KMS-11 (cell line): ENCODE data around the gene POR.

ENCODE experiments used
- H2AFZ ChIP-seq: fragments of 200-600 bp; sonication (generic); 2 replicates; pipeline ENCODE4 v1.6.1; 2016; ENCODE audit warnings: antibody characterized with exemption, mixed run types, low read depth
- H3K27ac ChIP-seq: fragments of 200-600 bp; sonication (generic); 2 replicates; pipeline ENCODE4 v1.6.1; 2016; ENCODE audit warnings: mild to moderate bottlenecking, mixed run types
- H3K27me3 ChIP-seq: fragments of 200-600 bp; sonication (generic); 2 replicates; pipeline ENCODE4 v1.6.1; 2017; ENCODE audit warnings: mild to moderate bottlenecking, low read depth, mixed run types, moderate library complexity; ENCODE audit not compliant: insufficient read depth
- H3K36me3 ChIP-seq: fragments of 200-600 bp; sonication (generic); 2 replicates; pipeline ENCODE4 v1.6.1; 2017; ENCODE audit warnings: mild to moderate bottlenecking, mixed run types; ENCODE audit not compliant: insufficient read depth
- H3K4me1 ChIP-seq: fragments of 200-600 bp; sonication (generic); 2 replicates; pipeline ENCODE4 v1.6.1; 2016; ENCODE audit warnings: mild to moderate bottlenecking, low read depth, mixed run types; ENCODE audit not compliant: poor library complexity, severe bottlenecking
- H3K4me2 ChIP-seq: fragments of 200-600 bp; sonication (generic); 2 replicates; pipeline ENCODE4 v1.7.0; 2016; ENCODE audit warnings: mild to moderate bottlenecking, mixed run types
- H3K4me3 ChIP-seq: fragments of 200-600 bp; sonication (generic); IDR thresholded peaks from 2 replicates; pipeline ENCODE4 v1.6.1; 2017; ENCODE audit warnings: low read depth, low read length, mixed read lengths; ENCODE audit not compliant: insufficient read depth
- H3K79me2 ChIP-seq: fragments of 200-600 bp; sonication (generic); 2 replicates; pipeline ENCODE4 v1.6.1; 2016; ENCODE audit warnings: low read depth, mixed run types; ENCODE audit not compliant: insufficient read depth
- H3K9ac ChIP-seq: fragments of 200-600 bp; sonication (generic); 2 replicates; pipeline ENCODE4 v1.6.1; 2016; ENCODE audit warnings: mild to moderate bottlenecking, mixed run types
- H4K20me1 ChIP-seq: fragments of 200-600 bp; sonication (generic); 2 replicates; pipeline ENCODE4 v1.6.1; 2016; ENCODE audit warnings: mild to moderate bottlenecking, mixed run types; ENCODE audit not compliant: insufficient read depth
- CTCF ChIP-seq: fragments of 200-600 bp; sonication (generic); conservative IDR thresholded peaks from 2 replicates; pipeline ENCODE4 v1.6.1; 2017; ENCODE audit warnings: low read depth, mild to moderate bottlenecking, antibody characterized with exemption, low read length, moderate library complexity, mixed read lengths

POR gene

GRCh38 chr7:75885036-75885435, 29.9 kb upstream of the POR start:
- no peaks in the 10 kb centered on the region for H4K20me1 ChIP-seq
- peaks cover 13% of the 10 kb centered on the region; the same call in 1 of the 2 replicates for H3K36me3 ChIP-seq
- H3K4me2 ChIP-seq = no peak overlapping the region
- H3K27me3 ChIP-seq = no peaks in the 10 kb centered on the region
- no peak overlapping the region for H3K4me3 ChIP-seq
- no peak for TF ChIP-seq CTCF
- no peak overlapping the region for H3K27ac ChIP-seq
- H3K79me2 ChIP-seq = peaks cover 10% of the 10 kb centered on the region
- peaks cover 8% of the 10 kb centered on the region for H3K4me1 ChIP-seq
- no peak overlapping the region for H2AFZ ChIP-seq
- H3K9ac ChIP-seq = no peak overlapping the region

- no peaks in the 10 kb centered on the region for H3K79me2 ChIP-seq
- H4K20me1 ChIP-seq = no peaks in the 10 kb centered on the region
- H3K27ac ChIP-seq = no peak overlapping the region
- no peaks in the 10 kb centered on the region; the same call in 1 of the 2 replicates for H3K36me3 ChIP-seq
- no peak overlapping the region for H3K4me3 ChIP-seq
- no peak overlapping the region for H2AFZ ChIP-seq
- TF ChIP-seq CTCF = no peak
- H3K9ac ChIP-seq = no peak overlapping the region
- peaks cover 12% of the 10 kb centered on the region for H3K4me1 ChIP-seq
- H3K4me2 ChIP-seq = no peak overlapping the region
- no peaks in the 10 kb centered on the region for H3K27me3 ChIP-seq
Measured at GRCh38 chr7:75887669-75888369, 27.1 kb upstream of the POR start.

- H3K4me3 ChIP-seq = no peak overlapping the region
- no peak overlapping the region for H3K4me2 ChIP-seq
- H2AFZ ChIP-seq = no peak overlapping the region
- peaks cover 20% of the 10 kb centered on the region for H3K4me1 ChIP-seq
- H3K36me3 ChIP-seq = no peaks in the 10 kb centered on the region
- H3K27ac ChIP-seq = no peak overlapping the region
- no peak for TF ChIP-seq CTCF
- no peaks in the 10 kb centered on the region for H3K27me3 ChIP-seq
- H3K9ac ChIP-seq = no peak overlapping the region
- H4K20me1 ChIP-seq = no peaks in the 10 kb centered on the region
- H3K79me2 ChIP-seq = no peaks in the 10 kb centered on the region
Measured at GRCh38 chr7:75888464-75889222, 26.3 kb upstream of the POR start.

- no peaks in the 10 kb centered on the region for H4K20me1 ChIP-seq
- H3K4me3 ChIP-seq = no peak overlapping the region
- H3K4me1 ChIP-seq = peaks cover 25% of the 10 kb centered on the region
- no peaks in the 10 kb centered on the region for H3K36me3 ChIP-seq
- H3K79me2 ChIP-seq = no peaks in the 10 kb centered on the region
- H3K27me3 ChIP-seq = no peaks in the 10 kb centered on the region
- H2AFZ ChIP-seq = no peak overlapping the region
- no peak overlapping the region for H3K9ac ChIP-seq
- TF ChIP-seq CTCF = no peak
- no peak overlapping the region for H3K4me2 ChIP-seq
- no peak overlapping the region for H3K27ac ChIP-seq
Measured at GRCh38 chr7:75889223-75889825, 25.6 kb upstream of the POR start.
